SK-N-SH (cell line): ENCODE results near the gene XXYLT1.

Experiments
- CHD2 ChIP-seq: fragments of 150-350 bp; IDR thresholded peaks from 2 replicates; pipeline ENCODE4 v1.6.1; 2018; ENCODE audit warnings: low read length; ENCODE audit not compliant: partially characterized antibody
- CTCF ChIP-seq: fragments of 200-600 bp; sonication (generic); IDR thresholded peaks from 2 replicates; pipeline ENCODE4 v1.6.1; 2017; ENCODE audit warnings: antibody characterized with exemption, mild to moderate bottlenecking, moderate library complexity
- NRF1 ChIP-seq: IDR thresholded peaks from 2 replicates; pipeline ENCODE4 v1.6.1; 2012; ENCODE audit warnings: low read depth, mild to moderate bottlenecking, low read length
- PBX3 ChIP-seq: IDR thresholded peaks from 2 replicates; pipeline ENCODE4; 2012
- POLR2AphosphoS5 ChIP-seq: IDR thresholded peaks from 2 replicates; pipeline ENCODE4 v1.6.1; 2012; ENCODE audit warnings: low read depth, low read length
- RAD21 ChIP-seq: IDR thresholded peaks from 2 replicates; pipeline ENCODE4 v1.6.1; 2012; ENCODE audit warnings: mild to moderate bottlenecking, low read length
- REST ChIP-seq: IDR thresholded peaks from 2 replicates; pipeline ENCODE4 v1.6.1; 2012; ENCODE audit warnings: mild to moderate bottlenecking, low read depth, low read length, moderate library complexity
- RXRA ChIP-seq: IDR thresholded peaks from 2 replicates; pipeline ENCODE4 v1.4.0; 2012; ENCODE audit warnings: low read depth, mild to moderate bottlenecking, borderline replicate concordance
- SIN3A ChIP-seq: IDR thresholded peaks from 2 replicates; pipeline ENCODE4 v1.6.1; 2012; ENCODE audit warnings: low read depth, mild to moderate bottlenecking, low read length, moderate library complexity, borderline replicate concordance
- TEAD4 ChIP-seq: IDR thresholded peaks from 2 replicates; pipeline ENCODE4 v1.4.0; 2012; ENCODE audit warnings: mild to moderate bottlenecking, borderline replicate concordance; ENCODE audit not compliant: insufficient read depth
- USF2 ChIP-seq: fragments of 150-350 bp; IDR thresholded peaks from 2 replicates; pipeline ENCODE4 v1.6.1; 2017; ENCODE audit warnings: antibody characterized with exemption, low read length, low read depth, borderline replicate concordance
- ZBTB33 ChIP-seq: IDR thresholded peaks from 2 replicates; pipeline ENCODE4 v1.4.0; 2012; ENCODE audit warnings: low read depth, borderline replicate concordance

GRCh38 chr3:195263925-195264600, 6.9 kb downstream of the XXYLT1 start:
- TF ChIP-seq RXRA (no peak), CHD2 (no peak), CTCF (no peak), NRF1 (no peak), SIN3A (no peak), USF2 (no peak), POLR2AphosphoS5 (no peak), RAD21 (no peak), REST (no peak), TEAD4 (no peak), ZBTB33 (no peak), PBX3 (no peak)
